DND-41 (cell line): ENCODE data around the gene CADPS.

Experiments
- EZH2 ChIP-seq: IDR thresholded peaks from 3 replicates; pipeline ENCODE4 v1.6.1; 2012; ENCODE audit warnings: borderline replicate concordance, low read depth, mild to moderate bottlenecking, moderate library complexity, low read length, inconsistent platforms; ENCODE audit not compliant: severe bottlenecking
- TF ChIP-seq, protein P1 (sequence below): IDR thresholded peaks from 2 replicates; pipeline ENCODE4 v1.5.1; 2012; ENCODE audit warnings: borderline replicate concordance, low read length, moderate library complexity, mild to moderate bottlenecking; ENCODE audit not compliant: poor library complexity, severe bottlenecking; ENCODE audit errors: extremely low read depth

DNA sequence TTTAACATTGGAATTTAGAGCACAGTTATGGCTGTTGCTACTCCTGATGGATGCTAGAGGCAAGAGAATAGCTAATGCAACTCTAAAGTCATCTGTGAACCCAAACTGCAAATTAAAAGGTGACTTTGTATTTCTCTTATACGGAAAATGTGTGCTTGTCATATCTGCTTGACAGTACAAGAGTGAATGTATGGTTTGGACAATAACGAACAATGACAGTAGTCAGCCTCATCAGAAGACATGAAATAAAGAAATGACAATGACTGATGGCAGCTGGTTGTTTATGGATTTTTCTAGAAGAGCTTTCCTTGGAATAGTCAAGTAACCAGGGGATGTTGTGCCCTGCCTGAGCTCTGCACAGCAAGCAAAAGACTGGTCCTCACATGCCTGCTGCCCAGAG, 333.0 kb downstream of the CADPS start:
- TF ChIP-seq, protein P1, sequence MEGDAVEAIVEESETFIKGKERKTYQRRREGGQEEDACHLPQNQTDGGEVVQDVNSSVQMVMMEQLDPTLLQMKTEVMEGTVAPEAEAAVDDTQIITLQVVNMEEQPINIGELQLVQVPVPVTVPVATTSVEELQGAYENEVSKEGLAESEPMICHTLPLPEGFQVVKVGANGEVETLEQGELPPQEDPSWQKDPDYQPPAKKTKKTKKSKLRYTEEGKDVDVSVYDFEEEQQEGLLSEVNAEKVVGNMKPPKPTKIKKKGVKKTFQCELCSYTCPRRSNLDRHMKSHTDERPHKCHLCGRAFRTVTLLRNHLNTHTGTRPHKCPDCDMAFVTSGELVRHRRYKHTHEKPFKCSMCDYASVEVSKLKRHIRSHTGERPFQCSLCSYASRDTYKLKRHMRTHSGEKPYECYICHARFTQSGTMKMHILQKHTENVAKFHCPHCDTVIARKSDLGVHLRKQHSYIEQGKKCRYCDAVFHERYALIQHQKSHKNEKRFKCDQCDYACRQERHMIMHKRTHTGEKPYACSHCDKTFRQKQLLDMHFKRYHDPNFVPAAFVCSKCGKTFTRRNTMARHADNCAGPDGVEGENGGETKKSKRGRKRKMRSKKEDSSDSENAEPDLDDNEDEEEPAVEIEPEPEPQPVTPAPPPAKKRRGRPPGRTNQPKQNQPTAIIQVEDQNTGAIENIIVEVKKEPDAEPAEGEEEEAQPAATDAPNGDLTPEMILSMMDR, result no peak
- no peak for TF ChIP-seq EZH2
